SH-SY5Y (cell line): ENCODE measurements around the gene PUM1.

Experiments
- GATA2 ChIP-seq: IDR thresholded peaks from 2 replicates; pipeline ENCODE4 v1.6.1; 2011; ENCODE audit warnings: mild to moderate bottlenecking, low read depth, low read length
- GATA3 ChIP-seq: IDR thresholded peaks from 2 replicates; pipeline ENCODE4 v1.6.1; 2011; ENCODE audit warnings: low read depth, mild to moderate bottlenecking, low read length, moderate library complexity

DNA sequence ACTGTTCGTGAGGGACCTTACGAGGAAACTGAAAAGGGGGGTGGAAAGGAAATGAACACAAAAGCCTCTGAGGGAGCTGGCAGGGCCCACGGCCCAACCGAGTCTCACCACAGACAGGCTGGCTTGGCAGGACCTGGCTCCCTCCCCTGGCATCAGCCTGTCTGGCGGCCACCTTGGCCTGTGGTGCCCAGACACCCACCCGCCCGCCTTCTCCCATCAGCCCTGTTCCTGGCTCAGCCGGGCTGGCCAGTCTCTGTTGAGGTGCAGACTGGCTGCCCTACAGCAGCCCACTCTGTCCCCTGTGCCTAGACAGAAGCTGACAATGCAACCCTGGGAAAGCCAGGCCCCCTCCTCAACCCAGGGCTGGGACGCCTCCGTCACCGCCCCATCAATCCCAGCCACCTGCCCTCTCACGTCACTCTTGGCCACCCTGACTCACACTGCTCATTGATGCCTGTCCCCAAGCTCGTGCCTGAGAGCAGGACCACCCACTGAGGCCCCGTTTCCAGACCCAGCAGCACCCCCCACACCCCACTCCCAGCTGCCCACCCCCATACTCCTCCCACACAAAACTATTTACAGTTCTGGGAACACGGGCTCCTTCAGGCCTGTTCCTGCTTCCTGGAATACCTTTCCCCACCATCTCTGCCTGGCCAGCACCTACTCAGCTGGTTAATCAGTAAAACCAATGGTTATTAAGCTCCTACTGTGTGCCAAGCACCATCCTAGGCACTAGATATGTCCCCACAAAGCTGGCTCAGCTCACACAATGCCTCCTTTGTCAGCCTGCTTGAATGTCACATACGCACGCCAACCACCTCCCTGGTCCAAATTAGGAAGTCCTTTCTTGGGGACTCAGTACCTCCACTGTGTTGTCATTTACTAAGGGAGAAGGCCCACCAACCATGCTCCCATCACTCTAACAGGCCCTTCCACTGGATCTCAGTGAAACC lies 179.7 kb downstream of the PUM1 start:
- no peak for TF ChIP-seq GATA2
- no peak for TF ChIP-seq GATA3
